GM18951 (cell line): ENCODE measurements around the gene VAV3.
"Not testable (repeated sequence)": the region's sequence is repeated elsewhere in the genome, so short reads cannot be mapped to it uniquely, and the experiment has no call there.

ENCODE experiments used
- POLR2A ChIP-seq: IDR thresholded peaks from 4 replicates; pipeline ENCODE4 v1.6.1; 2011; ENCODE audit warnings: mild to moderate bottlenecking; ENCODE audit not compliant: insufficient read length, insufficient read depth; ENCODE audit errors: extremely low read depth
- in situ Hi-C: fragments of 300-500 bp; cut with MboI; formaldehyde crosslinking; loops from one replicate; pipeline ENCODE4 v1.12.0; 2022; ENCODE audit warnings: low sequenced_read_pairs, mixed read lengths, inconsistent platforms; ENCODE audit not compliant: unreplicated experiment

Gene VAV3

DNA sequence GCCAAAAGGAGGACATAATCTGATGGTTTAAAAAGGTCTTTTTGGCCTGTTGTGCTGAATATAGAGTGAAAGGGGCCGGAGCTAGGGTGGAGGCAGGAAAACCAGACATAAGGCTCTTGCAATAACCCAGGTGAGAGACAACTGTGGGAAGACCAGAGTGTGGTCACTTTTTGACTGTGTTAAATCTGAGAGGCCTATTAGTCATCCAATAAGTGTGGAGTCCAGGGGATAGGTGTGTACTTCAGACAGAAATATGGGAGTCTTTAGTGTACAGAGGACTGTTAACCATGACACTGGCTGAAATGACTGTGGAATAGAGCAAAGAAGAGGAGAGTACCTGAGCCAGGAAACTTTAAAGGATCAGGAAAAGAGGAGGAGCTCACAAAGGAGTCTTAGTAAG lies 89.3 kb downstream of the VAV3 start:
- no peak for TF ChIP-seq POLR2A
- in situ Hi-C loops: no loop called here

DNA sequence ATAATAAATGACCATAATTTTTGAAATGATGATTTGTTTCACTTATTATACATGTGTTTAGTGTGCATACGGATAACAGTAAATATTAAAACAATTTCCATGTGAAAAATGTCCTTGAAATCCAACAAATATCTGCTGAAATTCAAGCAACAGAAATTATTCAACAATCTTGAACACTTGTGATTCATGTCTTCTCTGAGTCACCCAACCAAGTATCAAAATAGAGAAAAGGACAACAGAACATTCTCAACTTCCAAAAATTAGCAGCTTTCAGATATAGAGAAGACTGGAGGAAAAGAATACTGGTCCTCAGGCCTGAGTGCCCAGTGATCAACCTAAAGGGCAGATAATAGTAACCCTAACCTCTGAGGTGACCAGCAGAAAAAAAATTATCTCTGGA lies 90.8 kb downstream of the VAV3 start:
- in situ Hi-C loops: no loop called here
- no peak for TF ChIP-seq POLR2A

DNA sequence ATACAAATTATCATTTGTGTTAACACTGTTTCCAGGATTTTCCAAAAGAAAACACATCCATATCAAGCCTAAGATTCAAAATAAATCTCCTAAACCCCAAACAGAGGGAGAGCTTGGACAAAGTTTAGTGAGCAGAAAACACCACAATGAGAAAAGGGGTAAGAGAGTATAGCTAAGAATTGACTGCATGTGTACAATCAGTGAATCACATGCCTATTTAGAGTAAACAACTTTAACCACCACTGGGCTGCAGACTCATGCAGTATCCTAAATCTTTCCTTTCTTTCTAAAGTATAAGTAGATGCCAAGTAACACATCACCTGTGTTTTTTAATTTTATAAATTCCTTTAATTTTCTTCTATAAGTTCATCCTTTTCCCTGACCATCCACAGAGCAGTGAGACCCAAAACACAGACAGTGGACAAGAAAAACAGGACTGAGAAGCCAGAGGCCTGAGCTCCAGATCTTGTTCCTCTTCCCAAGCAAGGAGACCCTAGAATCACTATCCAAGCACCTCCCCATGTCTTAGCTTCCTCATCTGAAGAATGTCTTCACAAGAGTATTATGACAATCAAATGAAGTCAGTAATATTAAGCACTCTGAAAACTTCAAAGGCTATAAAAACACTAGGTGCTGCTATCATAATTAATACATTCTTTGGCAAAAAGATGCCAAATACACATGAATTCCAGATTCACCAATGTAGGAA lies 93.1 kb downstream of the VAV3 start:
- in situ Hi-C loops: no loop called here
- no peak for TF ChIP-seq POLR2A

DNA sequence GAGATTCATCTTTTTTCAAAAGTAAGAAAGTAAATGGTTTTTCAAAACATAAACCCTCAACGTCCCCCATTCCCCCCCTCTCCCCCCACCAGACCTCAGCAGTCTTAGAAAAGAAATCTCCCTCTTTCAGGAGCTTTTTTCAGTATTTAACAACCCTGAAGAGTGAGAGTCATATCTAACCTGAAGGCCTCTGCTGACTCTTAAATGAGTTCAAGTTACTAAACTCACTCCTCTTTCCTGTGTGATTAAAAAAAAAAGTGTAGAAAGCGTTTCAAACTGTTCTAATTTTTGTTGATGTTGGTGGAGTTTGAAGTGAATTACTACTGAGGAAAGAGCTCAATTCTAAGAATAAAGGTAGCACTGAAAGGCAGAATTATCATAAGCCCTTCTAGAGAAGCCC lies 93.7 kb downstream of the VAV3 start:
- no peak for TF ChIP-seq POLR2A
- in situ Hi-C loops: no loop called here

DNA sequence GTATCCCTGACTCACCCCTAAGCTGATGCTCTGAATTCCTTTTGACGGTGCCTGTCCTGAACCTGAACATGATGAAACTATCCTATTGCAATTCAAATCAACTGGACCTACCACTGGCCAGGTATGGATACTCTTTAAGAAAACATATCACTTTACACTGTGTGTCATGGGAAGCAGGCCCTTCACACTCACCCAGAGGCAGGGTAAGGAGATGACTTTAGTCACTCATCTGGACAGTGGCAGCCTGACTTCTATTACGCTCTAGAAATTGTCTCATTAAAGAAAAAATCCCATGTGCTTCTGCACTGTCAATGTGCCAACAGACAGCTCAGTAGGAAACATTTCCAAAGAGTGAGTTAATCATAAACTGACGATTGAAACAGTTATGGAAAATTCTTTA lies 94.3 kb downstream of the VAV3 start:
- in situ Hi-C loops: no loop called here
- no peak for TF ChIP-seq POLR2A

DNA sequence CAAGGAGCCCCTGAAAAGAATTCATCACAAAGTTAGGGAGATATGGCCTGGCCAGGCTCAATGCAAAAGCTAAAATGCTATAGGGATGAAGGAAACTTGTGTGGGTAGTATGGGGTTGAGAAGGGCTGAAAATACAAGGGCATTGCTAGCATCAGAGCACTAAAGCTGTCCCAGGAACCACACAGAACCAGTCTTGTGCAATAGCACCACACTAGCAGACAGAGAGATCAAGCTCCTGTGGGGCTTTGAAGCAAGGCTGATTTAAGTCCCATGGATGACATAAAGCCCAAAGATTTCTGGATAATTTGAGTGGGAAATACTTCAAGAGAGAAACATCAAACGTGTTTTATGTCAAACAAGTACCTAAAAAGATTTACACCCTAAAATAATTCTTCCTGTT lies 97.1 kb downstream of the VAV3 start:
- TF ChIP-seq POLR2A: no peak
- in situ Hi-C loops: no loop called here

DNA sequence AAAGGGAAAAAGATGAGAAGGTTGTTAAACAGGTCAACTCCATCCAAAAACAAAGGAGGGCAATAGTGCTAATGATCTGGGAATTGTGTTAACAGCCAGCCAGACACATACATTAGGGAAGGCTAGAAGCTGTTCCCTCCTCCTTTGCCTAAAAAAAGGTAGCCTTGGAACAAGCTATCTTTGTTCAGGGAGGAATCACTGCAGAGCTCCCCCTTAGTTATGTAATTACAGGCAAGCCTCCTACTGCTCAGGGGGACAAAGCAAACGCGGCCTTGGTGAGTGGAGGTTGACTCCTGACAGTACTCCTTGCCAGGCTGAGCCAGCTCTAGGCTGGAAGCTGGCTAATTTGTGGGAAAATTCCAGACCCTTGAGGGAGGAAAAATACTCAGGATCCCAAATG lies 97.6 kb downstream of the VAV3 start:
- in situ Hi-C loops: no loop called here
- TF ChIP-seq POLR2A: no peak

DNA sequence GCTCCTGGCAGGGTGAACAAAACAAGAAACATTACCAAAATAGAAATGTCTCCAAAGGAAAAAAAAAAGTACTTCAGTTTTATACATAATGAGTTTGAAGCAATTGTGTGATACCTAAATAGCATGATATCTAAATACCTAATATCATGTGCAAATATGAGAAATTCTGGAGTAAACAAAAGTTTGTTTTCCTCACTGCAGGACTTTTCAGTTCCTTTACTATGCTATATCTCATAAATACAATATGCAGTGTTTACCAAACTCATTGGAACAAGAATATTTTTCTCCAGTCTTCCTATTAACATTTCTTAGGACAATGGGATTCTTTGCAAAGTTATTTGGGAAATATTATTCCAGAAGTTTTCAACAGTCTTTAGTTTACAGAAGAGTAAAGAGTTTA lies 98.1 kb downstream of the VAV3 start:
- in situ Hi-C loops: no loop called here
- TF ChIP-seq POLR2A: no peak

DNA sequence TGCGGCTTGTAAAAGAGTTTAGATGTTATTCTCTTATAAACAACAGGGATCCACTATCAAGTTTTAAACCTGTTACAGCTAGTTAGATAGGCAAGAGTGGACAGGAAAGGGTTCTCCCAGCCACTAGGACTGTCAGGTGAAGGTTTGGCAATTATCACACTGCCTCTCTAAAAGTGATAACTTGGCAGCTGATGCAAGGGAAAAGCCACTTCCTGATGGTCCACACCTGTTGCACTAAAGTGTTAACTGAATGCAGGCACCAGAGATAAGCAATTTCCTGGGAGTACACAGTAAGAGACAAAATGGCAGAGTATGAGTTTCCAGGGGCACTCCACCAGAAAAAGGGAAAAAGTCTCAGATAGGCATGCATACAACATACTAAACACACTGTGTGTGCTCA lies 99.4 kb downstream of the VAV3 start:
- no peak for TF ChIP-seq POLR2A
- in situ Hi-C loops: no loop called here

DNA sequence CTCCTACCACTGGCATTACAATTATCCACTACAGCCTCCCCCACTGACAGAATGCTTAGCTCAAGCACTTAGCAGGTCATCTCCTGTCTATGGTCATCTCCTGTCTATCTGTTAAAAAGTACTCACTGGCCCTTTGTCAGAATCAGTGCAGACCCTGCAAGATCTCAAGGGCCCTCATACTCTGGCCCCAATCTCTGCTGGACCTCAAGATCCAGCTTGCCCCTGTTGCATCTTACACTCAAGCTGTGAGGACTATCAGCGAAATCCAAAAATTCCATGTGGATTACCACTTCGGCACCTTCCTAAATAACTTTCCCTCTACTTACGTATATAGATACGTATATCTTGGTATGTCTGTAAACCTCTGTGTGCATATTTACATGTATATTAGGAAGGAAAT lies 101.6 kb downstream of the VAV3 start:
- TF ChIP-seq POLR2A: no peak
- in situ Hi-C loops: no loop called here

DNA sequence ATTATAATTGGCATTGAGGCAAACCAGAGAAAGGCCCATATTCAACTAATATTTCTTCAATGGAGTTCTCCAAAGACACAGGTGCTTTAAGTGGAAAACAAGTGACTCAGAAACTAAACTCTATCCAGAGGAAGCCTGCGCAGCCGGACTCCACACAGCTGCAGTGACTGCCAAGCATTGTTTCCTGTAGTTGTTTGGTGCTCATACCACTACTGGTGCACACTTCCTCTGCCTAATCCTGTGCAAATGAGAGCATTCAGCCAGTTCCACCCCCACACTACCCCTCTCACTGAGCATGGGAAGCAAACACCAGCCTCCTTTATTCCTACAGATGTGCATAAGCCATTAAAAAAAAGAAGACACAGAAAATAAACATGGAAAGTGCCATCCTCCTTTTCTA lies 102.9 kb downstream of the VAV3 start:
- in situ Hi-C loops: no loop called here

DNA sequence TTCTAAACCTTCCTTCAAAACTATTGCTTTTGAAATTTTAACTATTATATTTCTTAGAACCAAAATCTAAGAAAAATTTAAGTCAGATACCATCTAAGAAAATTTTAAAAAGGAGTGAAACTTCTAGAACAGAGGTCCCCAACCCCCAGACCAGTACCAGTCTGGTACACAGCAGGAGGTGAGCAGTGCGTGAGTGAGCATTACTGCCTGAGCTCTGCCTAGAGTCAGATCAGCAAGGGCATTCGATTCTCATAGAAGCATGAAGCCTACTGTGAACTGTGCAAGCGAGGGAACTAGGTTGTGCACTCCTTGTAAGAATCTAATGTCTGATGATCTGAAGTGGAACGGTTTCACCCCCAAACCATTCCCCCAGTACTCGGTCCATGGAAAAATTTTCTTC lies 106.7 kb downstream of the VAV3 start:
- in situ Hi-C loops: no loop called here
- TF ChIP-seq POLR2A: no peak

More for the DNA sequence above, 102.9 kb downstream of the VAV3 start:
- no peak for TF ChIP-seq POLR2A

DNA sequence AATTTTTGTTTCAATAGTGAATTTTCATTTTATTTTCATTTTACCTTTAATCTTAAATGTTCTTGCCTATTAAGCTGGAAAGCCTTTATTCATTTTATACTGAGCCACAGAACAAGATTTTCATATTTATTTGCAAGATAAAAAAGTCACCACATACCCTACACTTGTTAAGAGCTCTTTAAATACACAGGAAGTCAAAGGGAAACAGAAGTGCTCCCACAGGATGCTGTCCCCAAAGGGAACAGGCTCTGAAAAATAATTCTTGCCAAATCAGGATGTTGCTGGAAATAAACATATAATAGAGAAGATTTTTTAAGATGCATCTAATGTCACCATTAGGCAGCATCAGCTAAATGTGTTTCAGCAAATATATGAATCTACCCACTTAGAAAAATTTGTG lies 113.6 kb downstream of the VAV3 start:
- in situ Hi-C loops: no loop called here
- TF ChIP-seq POLR2A: no peak

DNA sequence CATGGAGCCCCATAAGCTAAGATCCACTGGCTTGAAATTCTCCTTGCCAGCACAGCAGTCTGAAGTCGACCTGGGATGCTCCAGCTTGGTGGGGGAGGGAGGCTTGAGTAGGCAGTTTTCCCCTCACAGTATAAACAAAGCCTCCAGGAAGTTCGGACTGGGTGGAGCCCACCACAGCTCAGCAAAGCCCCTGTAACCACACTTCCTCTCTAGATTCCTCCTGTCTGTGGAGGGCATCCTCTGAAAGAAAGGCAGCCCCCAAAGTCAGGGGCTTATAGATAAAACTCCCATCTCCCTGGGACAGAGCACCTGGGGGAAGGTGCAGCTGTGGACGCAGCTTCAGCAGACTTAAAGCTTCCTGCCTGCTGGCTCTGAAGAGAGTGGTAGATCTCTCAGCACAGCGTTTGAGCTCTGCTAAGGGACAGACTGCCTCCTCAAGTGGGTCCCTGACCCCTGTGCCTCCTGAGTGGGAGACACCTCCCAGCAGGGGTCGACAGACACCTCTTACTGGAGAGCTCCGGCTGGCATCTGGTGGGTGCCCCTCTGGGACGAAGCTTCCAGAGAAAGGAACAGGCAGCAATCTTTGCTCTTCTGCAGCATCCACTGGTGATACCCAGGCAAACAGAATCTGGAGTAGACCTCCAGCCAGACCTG lies 120.3 kb downstream of the VAV3 start:
- in situ Hi-C loops: not testable (repeated sequence)
